ENCODE results near the gene SDS. TPM values are rescaled to one million over a fixed set of nuclear protein-coding genes. Genes with fewer than 3 reads are reported as not detected.

Gene SDS
- total RNA-seq, 1 experiment from 2014 or later: not detected

DNA sequence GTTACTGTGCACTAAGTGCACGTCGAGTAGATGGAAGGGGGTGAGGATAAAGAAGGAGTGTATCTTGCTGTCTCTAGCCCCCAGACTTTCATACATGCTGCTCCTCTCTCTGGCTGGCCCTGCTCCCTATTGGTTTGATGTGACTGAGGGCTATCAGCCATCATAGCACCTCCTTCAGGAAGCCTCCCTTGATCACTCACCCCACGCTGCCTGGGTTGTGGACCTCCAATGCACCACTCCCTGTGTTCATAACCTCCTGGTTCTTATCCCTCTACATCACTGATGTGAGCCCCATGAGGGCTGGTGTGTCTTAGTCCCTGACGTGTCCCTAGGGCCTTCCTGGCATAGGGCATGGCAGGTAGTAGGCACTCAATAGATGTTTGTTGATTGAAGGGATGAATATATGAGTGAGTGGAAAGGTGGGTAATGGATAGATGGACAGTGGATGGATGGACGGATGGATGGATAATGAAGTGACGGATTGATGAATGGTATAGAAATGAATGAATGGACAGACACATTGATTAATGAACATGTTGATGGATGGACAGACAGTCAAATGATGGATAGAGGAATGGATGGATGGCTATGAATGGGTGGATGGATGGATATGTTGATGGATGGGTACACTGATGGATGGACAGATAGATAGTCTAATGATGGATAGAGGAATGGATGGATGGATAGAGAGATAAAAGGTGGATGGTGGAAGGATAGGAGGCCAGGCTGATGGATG lies 33.5 kb upstream of the SDS start:
- BruUV-seq (replicated peaks): no TSS peak
- Histone ChIP-seq H3K4me1 (ENCODE audit: control insufficient read depth in 1 of 2, insufficient read depth in 2 of 2, low read length in 2 of 2) (no peaks in the 10 kb centered on the region), H3K4me2 (ENCODE audit: low read length) (no peak overlapping the region), H2AFZ (ENCODE audit: low read depth, low read length, poor library complexity, severe bottlenecking) (no peak overlapping the region), H3K9ac (ENCODE audit: low read length) (no peak overlapping the region), H3K79me2 (ENCODE audit: insufficient read depth, low read length) (no peaks in the 10 kb centered on the region), H3K4me3 (replicated peaks in 1 of 2; ENCODE audit: low read depth in 1 of 2, low read length in 2 of 2) (no peak overlapping the region), H3K36me3 (ENCODE audit: control insufficient read depth in 1 of 2, insufficient read depth in 2 of 2, low read length in 2 of 2) (no peaks in the 10 kb centered on the region), H3K9me2 (ENCODE audit: insufficient read depth) (no peaks in the 10 kb centered on the region), H3K9me3 (ENCODE audit: control insufficient read depth in 1 of 2, insufficient read depth in 1 of 2, low read depth in 1 of 2, low read length in 2 of 2) (no peaks in the 10 kb centered on the region), H4K20me1 (ENCODE audit: insufficient read depth) (no peaks in the 10 kb centered on the region), H3K27me3 (ENCODE audit: insufficient read depth, low read length) (no peaks in the 10 kb centered on the region), H3K27ac (ENCODE audit: low read depth, low read length) (no peak overlapping the region)
- intact Hi-C loops (cut with micrococcal nuclease): no loop called here
- ATAC-seq (no peak), DNase-seq (ENCODE audit: low read depth, low spot score) (no peak)
- TF ChIP-seq RAD21 (IDR thresholded peaks at IDR 0.05; ENCODE audit: low read depth) (no peak), POLR2A (IDR thresholded peaks at IDR 0.05; ENCODE audit: borderline replicate concordance, extremely low read depth, insufficient read depth, insufficient read length) (no peak), SP1 (IDR thresholded peaks at IDR 0.05; ENCODE audit: low read depth) (no peak), EZH2phosphoT487 (IDR thresholded peaks at IDR 0.05; ENCODE audit: borderline replicate concordance) (no peak), JUND (IDR thresholded peaks at IDR 0.05) (no peak), SRF (IDR thresholded peaks at IDR 0.05; ENCODE audit: low read depth) (no peak), YY1 (IDR thresholded peaks at IDR 0.05; ENCODE audit: extremely low read depth, insufficient replicate concordance, low read depth, low read length) (no peak), TCF7L2 (IDR thresholded peaks at IDR 0.05; ENCODE audit: borderline replicate concordance, extremely low read depth, insufficient read depth, insufficient read length) (no peak)
- TF ChIP-seq, protein P1, sequence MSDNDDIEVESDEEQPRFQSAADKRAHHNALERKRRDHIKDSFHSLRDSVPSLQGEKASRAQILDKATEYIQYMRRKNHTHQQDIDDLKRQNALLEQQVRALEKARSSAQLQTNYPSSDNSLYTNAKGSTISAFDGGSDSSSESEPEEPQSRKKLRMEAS (IDR thresholded peaks at IDR 0.05): no peak
- TF ChIP-seq, protein P2, sequence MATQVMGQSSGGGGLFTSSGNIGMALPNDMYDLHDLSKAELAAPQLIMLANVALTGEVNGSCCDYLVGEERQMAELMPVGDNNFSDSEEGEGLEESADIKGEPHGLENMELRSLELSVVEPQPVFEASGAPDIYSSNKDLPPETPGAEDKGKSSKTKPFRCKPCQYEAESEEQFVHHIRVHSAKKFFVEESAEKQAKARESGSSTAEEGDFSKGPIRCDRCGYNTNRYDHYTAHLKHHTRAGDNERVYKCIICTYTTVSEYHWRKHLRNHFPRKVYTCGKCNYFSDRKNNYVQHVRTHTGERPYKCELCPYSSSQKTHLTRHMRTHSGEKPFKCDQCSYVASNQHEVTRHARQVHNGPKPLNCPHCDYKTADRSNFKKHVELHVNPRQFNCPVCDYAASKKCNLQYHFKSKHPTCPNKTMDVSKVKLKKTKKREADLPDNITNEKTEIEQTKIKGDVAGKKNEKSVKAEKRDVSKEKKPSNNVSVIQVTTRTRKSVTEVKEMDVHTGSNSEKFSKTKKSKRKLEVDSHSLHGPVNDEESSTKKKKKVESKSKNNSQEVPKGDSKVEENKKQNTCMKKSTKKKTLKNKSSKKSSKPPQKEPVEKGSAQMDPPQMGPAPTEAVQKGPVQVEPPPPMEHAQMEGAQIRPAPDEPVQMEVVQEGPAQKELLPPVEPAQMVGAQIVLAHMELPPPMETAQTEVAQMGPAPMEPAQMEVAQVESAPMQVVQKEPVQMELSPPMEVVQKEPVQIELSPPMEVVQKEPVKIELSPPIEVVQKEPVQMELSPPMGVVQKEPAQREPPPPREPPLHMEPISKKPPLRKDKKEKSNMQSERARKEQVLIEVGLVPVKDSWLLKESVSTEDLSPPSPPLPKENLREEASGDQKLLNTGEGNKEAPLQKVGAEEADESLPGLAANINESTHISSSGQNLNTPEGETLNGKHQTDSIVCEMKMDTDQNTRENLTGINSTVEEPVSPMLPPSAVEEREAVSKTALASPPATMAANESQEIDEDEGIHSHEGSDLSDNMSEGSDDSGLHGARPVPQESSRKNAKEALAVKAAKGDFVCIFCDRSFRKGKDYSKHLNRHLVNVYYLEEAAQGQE (IDR thresholded peaks at IDR 0.05; ENCODE audit: low read depth): no peak
- POLR2A ChIA-PET: no interaction called here
- CTCF ChIA-PET: interaction anchor here (1.7 kb wide), 1 partner anchor 12 kb away, joined by 4 read pairs; no protein-coding TSS in a partner anchor
- RAD21 ChIA-PET (ENCODE audit: low non-redundant PET in 1 of 2, low total read pairs in 2 of 2, uncharacterized antibody in 2 of 2, unreplicated experiment in 2 of 2): no interaction called here

Data from HCT116 (cell line).